ENCODE results near the gene CCDC102B. TPM values are rescaled to one million over a fixed set of nuclear protein-coding genes. Genes with fewer than 3 reads are reported as not detected.

CCDC102B gene
- total and polyA plus RNA-seq, 12 donors, result 2.7 to 16.7 (median 8.6) TPM

- H3K4me1 ChIP-seq (replicated peaks in 1 of 2), result peaks cover 0 to 16% of the 10 kb centered on the region in 2 donors
- H3K36me3 ChIP-seq (replicated peaks in 1 of 2), result no peaks in the 10 kb centered on the region
- 59 to 72% (median 69%) methylated on average over 7 of the region's 7 CpGs for WGBS, 4 donors
- peak overlapping the region in 1 of 5 donors; percentile 15 for H3K27ac ChIP-seq
- DNase-seq, result no peak
- H3K4me3 ChIP-seq, result peak overlapping the region in 1 of 4 donors; percentile 6
- H3K9me3 ChIP-seq (replicated peaks in 1 of 3), result no peaks in the 10 kb centered on the region
- intact Hi-C loops (cut with DNase I), result no loop called here
- TF ChIP-seq, protein P1, sequence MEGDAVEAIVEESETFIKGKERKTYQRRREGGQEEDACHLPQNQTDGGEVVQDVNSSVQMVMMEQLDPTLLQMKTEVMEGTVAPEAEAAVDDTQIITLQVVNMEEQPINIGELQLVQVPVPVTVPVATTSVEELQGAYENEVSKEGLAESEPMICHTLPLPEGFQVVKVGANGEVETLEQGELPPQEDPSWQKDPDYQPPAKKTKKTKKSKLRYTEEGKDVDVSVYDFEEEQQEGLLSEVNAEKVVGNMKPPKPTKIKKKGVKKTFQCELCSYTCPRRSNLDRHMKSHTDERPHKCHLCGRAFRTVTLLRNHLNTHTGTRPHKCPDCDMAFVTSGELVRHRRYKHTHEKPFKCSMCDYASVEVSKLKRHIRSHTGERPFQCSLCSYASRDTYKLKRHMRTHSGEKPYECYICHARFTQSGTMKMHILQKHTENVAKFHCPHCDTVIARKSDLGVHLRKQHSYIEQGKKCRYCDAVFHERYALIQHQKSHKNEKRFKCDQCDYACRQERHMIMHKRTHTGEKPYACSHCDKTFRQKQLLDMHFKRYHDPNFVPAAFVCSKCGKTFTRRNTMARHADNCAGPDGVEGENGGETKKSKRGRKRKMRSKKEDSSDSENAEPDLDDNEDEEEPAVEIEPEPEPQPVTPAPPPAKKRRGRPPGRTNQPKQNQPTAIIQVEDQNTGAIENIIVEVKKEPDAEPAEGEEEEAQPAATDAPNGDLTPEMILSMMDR (IDR thresholded peaks at IDR 0.05), result no peak
- no peak for TF ChIP-seq POLR2A (IDR thresholded peaks at IDR 0.05)
- H3K27me3 ChIP-seq, result no peaks in the 10 kb centered on the region
Measured at GRCh38 chr18:68837665-68838451, 40.0 kb downstream of the CCDC102B start.

DNA sequence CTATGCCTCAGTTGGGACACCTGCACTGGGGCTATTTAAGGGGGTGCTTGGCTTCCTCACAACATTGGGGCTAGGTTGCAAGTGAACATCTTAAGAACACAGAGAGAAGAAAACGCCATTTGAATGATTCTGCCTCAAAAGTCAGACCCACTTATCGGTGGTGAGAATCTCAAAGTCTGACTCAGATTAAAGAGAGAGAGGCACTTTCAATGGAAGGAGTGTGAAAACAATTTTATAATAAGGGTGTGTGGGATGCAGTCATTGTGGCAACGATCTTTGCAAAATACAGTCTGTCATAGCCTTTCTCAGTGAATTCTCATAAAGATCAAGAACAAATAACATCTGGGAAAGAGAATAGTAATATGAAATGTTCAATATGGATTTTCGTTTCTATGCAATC, 41.8 kb downstream of the CCDC102B start:
- peaks cover 0 to 16% of the 10 kb centered on the region in 2 donors for H3K4me1 ChIP-seq (replicated peaks in 1 of 2)
- TF ChIP-seq POLR2A (IDR thresholded peaks at IDR 0.05), result no peak
- TF ChIP-seq, protein P1 (IDR thresholded peaks at IDR 0.05), result no peak
- WGBS, 4 donors, result 69 to 80% (median 75%) methylated on average over 4 of the region's 4 CpGs
- no peak overlapping the region for H3K4me3 ChIP-seq
- H3K36me3 ChIP-seq (replicated peaks in 1 of 2), result no peaks in the 10 kb centered on the region
- H3K9me3 ChIP-seq (replicated peaks in 1 of 3), result no peaks in the 10 kb centered on the region
- DNase-seq, result no peak
- intact Hi-C loops (cut with DNase I), result no loop called here
- no peak overlapping the region for H3K27ac ChIP-seq
- no peaks in the 10 kb centered on the region for H3K27me3 ChIP-seq

DNA sequence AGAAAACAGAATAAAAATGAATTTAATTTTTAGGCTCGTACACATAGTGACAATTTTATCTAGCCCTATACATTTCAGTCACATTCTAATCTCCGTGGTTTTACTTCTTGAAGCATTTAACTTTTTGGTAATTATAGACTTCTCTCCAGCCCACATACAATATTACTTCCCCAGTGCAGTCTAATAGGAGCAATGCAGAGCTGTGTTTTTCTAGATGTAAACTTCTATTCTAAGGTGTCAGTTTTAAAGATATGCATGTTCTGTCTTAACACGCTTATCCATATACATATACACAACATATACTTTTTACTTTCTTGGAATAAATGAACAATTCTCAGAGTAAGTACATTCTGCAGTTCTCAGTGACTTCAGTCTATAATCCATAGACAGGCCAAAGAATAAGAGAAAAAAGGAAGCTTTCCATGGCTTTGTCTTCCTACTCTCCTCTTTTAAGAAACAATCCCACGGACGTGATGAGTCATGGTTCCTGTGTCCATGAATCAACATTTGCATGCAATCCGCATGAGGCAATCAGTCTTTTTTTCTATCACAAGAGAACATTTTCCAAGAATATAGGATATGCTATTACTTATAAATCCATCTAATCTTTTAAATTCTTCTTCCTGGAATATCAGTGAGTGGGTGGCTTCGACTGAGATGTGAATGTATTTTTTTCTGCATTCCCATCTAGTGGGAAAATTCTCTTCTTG, 42.8 kb downstream of the CCDC102B start:
- Histone ChIP-seq H3K4me1 (replicated peaks in 1 of 2) (peaks cover 0 to 16% of the 10 kb centered on the region in 2 donors), H3K9me3 (replicated peaks in 1 of 3) (no peaks in the 10 kb centered on the region), H3K36me3 (replicated peaks in 1 of 2) (no peaks in the 10 kb centered on the region), H3K4me3 (no peak overlapping the region), H3K27me3 (no peaks in the 10 kb centered on the region), H3K27ac (peak overlapping the region in 1 of 5 donors; percentile 18)
- 41 to 50% (median 45%) methylated on average over 7 of the region's 7 CpGs for WGBS, 4 donors
- no peak for TF ChIP-seq POLR2A (IDR thresholded peaks at IDR 0.05)
- TF ChIP-seq, protein P1 (IDR thresholded peaks at IDR 0.05), result no peak
- peak in 6 of 7 donors; percentile 37 to 62 (median 50) for DNase-seq
- intact Hi-C loops (cut with DNase I), result no loop called here

- Histone ChIP-seq H3K4me1 (replicated peaks in 1 of 2) (peaks cover 0 to 16% of the 10 kb centered on the region in 2 donors), H3K36me3 (replicated peaks in 1 of 2) (no peaks in the 10 kb centered on the region), H3K4me3 (no peak overlapping the region), H3K27me3 (no peaks in the 10 kb centered on the region), H3K9me3 (replicated peaks in 1 of 3) (no peaks in the 10 kb centered on the region), H3K27ac (peak overlapping the region in 1 of 5 donors; percentile 18)
- intact Hi-C loops (cut with DNase I), result no loop called here
- no peak for DNase-seq
- TF ChIP-seq, protein P1 (IDR thresholded peaks at IDR 0.05), result no peak
- no peak for TF ChIP-seq POLR2A (IDR thresholded peaks at IDR 0.05)
Measured at GRCh38 chr18:68841301-68841700, 43.4 kb downstream of the CCDC102B start.
